ENCODE results near the gene HDAC8.
A peak's percentile ranks its signal among the peaks of the same experiment; 100 is the strongest.

Gene HDAC8

GRCh38 chrX:72394518-72395170 lies 178.0 kb downstream of the HDAC8 start:
- H3K4me3 ChIP-seq (replicated peaks; ENCODE audit: low read depth, low read length): no peak overlapping the region
- DNase-seq (ENCODE audit: low read depth): peak; percentile 56
- TF ChIP-seq CTCF (IDR thresholded peaks at IDR 0.05; ENCODE audit: low read length, missing control alignments): no peak

GRCh38 chrX:72393836-72394517 lies 178.7 kb downstream of the HDAC8 start:
- no peak for DNase-seq (ENCODE audit: low read depth)
- TF ChIP-seq CTCF (IDR thresholded peaks at IDR 0.05; ENCODE audit: low read length, missing control alignments): no peak
- H3K4me3 ChIP-seq (replicated peaks; ENCODE audit: low read depth, low read length): no peak overlapping the region

- no peak overlapping the region for H3K4me3 ChIP-seq (replicated peaks; ENCODE audit: low read depth, low read length)
- DNase-seq (ENCODE audit: low read depth): no peak
- TF ChIP-seq CTCF (IDR thresholded peaks at IDR 0.05; ENCODE audit: low read length, missing control alignments): no peak
Observed at GRCh38 chrX:72392816-72393800, 179.5 kb downstream of the HDAC8 start.

- DNase-seq (ENCODE audit: low read depth): no peak
- no peak for TF ChIP-seq CTCF (IDR thresholded peaks at IDR 0.05; ENCODE audit: low read length, missing control alignments)
- H3K4me3 ChIP-seq (replicated peaks; ENCODE audit: low read depth, low read length): no peak overlapping the region
Observed at GRCh38 chrX:72392042-72392441, 180.6 kb downstream of the HDAC8 start.

GRCh38 chrX:72387247-72387646 lies 185.4 kb downstream of the HDAC8 start:
- DNase-seq (ENCODE audit: low read depth): no peak
- no peak for TF ChIP-seq CTCF (IDR thresholded peaks at IDR 0.05; ENCODE audit: low read length, missing control alignments)
- H3K4me3 ChIP-seq (replicated peaks; ENCODE audit: low read depth, low read length): no peak overlapping the region

GRCh38 chrX:72382202-72382595 lies 190.4 kb downstream of the HDAC8 start:
- peak; percentile 28 for DNase-seq (ENCODE audit: low read depth)
- TF ChIP-seq CTCF (IDR thresholded peaks at IDR 0.05; ENCODE audit: low read length, missing control alignments): no peak
- H3K4me3 ChIP-seq (replicated peaks; ENCODE audit: low read depth, low read length): no peak overlapping the region

Data from fibroblast of pulmonary artery (primary cell).